ENCODE measurements around the gene HS6ST1.

Gene HS6ST1

DNA sequence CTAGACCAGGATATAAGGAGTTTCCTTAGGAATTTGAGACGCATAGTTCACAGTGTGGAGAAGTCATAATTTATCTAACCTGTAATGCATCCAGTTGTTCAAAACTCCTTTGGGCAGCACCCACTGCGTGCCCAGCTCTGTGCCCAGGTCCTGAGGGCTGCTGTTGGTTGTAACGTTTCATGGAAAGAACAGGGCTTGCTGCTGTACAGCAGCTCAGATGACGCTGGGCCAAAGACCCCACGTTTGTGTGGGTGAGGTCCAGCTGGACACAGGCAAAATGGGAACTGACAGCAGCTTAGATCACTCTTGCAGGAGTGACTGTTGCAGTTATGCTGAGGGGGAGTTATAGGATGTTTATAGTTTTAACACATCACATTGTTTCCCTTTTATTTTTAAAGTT lies 30.0 kb upstream of the HS6ST1 start:
- DNase-seq (ENCODE audit: low read depth), result no peak

DNA sequence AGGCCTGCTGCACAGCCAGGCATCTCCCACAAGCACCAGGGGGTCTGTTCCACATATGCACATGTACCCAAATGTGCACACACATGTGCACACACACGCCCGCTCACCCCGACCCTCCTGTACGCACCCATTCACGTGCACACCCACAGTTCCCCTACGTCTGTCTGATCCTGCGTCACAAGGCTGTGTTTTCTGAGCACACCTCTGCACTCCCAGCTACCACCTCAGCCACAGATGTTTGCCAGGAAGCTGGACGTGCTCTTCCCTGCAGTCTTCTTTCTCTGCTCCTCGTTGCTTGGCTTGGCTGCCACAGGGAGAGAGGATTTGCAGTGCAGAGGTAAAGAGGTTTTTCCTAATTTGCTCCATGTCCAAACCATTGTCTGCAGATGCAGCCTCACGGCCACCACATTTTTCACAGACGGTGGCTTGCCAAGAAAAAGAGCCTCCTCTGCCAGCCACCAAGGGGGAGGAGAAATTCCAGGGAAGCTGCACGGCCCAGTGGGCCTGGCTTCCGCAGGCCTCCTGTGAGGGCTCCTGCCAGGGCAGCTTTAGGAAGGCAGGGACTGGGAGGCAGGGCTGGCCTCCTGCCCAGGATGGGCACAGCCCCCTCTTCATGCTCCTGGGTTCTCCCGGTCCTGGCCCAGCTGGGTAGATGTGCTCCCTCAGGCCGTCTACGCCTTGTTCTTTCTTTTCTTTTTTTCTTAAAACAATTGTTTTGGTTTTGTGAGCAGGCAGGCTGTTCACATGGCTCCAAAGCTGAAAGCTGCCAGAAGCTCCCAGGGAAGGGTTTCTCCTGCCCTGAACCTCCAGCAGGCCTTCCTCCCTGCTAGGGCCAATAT lies 29.3 kb upstream of the HS6ST1 start:
- DNase-seq (ENCODE audit: low read depth), result no peak

DNA sequence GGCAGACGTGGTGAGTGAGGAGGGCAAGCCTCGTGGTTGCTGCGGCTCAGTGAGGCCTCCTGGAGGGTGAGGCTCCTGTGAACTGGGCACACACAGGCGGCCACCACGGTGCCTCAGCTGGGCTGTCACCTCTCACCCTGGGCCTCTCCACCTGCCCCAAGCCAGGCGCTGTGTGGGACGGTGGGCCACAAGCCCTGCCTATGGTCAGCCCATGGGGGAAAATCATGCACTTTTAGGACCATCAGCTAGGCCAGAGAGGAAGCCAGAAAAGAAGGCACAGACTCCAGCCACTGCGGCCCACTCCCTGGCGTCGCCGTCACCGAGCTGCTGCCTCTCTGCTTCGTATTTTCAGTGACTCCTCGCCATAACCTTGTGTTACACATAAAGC lies 28.5 kb upstream of the HS6ST1 start:
- no peak for DNase-seq (ENCODE audit: low read depth)

DNA sequence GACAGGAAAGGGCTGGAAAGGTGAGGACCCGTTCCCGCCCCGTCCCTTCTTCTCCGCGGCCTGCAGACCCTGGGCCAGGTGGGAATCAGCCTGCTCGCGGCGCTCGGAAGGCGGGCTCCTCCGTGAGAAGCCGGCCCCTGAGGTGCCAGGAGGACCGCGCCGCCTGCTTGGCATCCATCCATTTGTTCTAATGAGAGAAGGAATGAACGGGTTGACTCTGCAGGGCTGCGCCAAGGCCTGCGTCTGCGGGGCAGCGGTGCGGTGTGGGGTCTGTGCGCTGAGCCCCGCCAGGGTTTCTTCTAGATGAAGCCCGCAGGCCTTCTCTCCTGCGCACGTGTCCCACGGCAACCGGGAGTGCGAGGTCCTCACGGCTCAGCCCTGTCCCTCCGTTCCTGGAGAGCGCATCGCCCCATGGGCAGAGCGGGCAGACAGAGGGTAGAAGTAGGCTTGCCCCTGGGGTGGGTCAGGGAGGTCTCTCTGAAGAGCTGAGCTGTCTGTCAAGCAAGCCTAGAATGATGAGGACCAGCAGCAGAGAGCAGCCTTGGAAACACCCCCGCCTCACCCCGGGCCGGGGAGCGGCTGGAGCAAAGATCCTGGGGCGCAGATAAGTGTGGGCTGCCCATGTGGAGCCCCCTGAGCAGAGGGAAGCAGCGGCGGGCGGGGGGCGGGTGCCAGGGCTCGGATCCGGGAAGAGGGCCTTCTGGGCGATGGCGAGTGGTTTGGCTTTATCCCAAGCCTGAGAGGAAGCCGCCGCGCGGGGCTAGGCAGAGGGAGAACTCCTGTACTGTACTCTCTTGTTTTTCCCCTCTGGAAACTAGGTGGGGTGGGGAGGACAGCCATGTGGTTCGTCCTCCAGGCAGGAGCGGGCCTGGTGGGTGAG lies 27.9 kb upstream of the HS6ST1 start:
- no peak for DNase-seq (ENCODE audit: low read depth)

DNA sequence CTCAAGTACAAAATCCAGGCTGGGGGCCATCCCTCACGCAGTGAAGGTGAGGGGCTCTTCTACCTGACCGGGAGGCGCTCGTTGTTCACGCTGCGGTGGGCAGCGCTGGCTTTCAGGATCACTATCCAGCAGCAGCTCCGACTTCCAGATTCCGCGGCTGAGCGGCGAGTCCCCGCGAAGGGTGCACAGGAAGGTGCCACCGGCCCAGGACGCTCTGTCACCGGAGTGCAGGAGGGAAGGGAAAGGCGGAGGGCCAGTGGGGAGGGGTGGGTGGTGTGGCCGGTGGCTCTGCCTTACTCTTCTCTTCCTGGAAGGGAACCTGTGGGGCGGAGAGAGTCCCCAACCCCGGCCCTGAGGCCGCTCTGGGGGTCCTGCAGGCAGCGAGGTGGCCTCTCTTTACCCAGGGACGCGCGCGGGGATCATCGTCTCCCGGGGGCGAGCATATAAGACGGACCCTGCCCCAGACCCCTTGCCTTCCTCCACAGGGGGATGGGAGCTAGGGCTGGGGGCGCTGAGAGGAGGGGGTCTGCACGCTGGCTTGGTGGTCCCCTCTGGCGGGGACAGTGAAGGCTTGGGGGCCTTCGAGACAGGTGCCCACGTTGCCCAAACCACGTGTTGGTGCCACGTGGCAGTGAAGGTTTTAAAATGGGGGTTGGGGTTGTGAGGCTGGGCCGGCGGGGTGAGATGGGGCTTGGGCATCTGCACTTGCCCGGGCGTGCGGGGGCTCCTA lies 26.9 kb upstream of the HS6ST1 start:
- no peak for DNase-seq (ENCODE audit: low read depth)

DNA sequence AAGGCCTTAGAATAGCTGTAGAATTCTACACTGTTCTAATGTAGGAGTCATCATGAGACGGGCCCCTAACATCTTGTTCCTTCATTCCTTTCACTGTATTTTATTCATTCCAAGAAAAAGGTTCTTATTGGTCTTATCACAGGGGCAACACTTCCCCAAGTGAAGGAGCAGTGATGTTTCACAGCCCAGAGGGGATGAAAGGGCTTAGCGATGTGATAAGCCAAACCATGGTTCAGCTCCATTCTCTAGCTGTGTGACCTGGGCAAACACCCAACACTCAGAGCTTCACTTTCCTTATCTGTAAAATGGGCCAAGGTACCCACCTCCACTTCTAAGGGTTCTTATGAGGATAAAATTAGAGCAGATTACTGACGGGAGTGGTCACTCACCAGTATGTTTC lies 25.4 kb upstream of the HS6ST1 start:
- no peak for DNase-seq (ENCODE audit: low read depth)

DNA sequence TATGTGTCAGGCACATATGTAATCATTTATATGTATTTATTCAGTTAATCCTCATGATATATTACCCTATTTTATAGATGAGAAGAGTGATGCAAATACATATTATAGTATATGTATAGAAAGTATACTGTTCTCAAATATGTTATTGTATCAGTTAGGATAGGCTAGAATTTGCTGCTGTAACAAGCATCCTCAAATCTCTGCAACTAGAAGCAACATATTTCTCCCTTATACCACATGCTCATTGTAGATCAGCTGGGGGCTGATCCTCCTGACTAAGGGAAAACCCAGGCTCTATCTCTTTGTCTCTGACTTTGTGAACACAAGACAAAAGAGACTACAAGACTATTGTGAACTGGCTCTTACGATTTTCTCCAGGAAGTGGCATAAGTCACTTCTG lies 24.8 kb upstream of the HS6ST1 start:
- no peak for DNase-seq (ENCODE audit: low read depth)

DNA sequence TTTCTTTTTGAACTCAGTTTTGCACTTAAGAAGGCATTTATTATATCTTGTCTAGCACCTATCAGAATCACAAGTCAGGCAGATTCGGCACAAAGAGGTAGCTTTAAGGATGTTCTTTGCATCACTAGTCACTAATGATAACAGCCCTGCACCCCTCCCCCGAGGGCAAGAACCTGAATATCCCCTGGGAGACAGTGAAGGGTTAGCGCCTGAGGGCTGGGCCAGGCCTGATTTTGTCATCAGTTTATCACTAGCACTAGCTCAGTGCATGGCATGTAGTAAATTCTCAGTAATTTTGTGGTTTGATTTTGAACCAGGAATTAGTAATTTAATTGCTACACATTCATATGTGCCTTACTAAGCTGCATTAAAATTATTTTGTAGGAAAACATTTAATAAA lies 23.9 kb upstream of the HS6ST1 start:
- DNase-seq (ENCODE audit: low read depth), result no peak

DNA sequence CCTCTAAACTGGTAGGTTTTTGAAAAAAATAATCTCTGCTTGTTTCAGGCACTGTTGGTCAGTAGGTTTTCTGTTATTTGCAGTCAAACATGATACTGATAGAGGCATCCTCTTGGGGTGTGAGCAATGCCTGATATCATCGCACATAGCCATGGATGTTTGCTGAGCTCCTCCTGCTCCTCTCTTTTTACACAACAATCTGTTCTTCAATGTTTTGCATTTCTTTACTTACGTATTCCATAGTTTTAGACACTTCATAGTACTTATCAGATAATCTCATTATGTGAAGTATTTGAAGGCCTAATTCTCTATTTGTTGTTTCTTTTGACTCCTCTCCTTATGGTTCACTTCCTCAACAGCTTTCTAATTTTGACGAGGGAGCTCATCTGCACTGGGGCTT lies 23.0 kb upstream of the HS6ST1 start:
- no peak for DNase-seq (ENCODE audit: low read depth)

DNA sequence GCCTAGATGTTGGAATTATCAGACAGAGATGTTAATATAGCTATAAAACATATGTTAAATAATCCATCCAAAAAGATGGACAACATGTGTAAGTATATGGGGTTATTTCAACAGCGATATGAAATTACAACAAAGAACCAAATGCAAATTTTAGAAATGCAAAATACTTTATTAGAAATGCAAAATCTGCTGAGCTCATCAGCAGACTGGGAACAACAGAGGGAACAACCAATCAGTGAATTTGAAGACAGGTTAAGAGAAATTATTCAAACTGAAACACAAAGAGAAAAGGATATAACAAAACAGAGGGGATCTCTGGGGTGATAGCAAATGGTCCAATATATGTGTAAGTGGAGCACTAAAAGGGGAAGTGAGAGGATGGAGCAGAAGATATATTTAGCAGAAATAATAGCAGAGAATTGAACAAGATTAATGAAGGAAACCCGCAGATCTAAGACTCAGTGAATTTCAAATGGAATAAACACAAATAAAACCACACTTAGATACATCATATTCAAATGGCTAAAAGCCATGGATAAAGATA lies 13.5 kb upstream of the HS6ST1 start:
- DNase-seq (ENCODE audit: low read depth), result no peak

DNA sequence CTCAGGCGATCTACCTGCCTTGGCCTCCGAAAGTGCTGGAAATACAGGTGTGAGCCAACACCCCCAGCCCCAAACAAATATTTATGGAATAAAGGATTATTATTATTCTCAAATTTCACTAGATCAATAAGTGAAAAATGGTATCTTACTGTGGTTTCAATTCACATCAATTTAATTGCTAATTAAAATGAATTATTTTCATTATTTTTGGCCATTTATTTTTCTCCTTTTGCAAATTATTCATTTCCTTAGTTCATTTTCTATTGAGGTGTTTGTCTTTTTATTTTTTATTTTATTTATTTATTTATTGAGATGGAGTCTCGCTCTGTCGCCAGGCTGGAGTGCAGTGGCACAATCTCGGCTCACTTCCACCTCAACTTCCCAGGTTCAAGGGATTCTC lies 11.9 kb upstream of the HS6ST1 start:
- DNase-seq (ENCODE audit: low read depth), result no peak

DNA sequence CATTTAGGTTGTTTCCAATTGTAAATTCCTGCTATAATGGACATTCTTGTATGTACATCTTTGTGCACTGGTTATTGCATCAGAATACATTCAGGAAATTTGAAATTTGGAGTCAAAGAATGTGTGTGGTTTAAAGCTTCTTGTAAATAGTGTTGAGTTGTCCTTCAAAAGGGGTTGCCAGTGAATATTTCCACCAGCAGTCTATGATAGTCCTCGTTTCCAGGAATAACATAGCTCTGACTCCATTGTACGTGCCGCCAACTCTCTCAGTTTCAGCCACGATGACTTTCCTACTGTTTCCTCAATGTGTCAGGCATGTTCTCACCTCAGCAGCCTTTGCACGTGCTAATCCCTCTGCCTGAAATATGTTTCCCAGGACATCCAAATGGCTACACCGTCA lies 10.9 kb upstream of the HS6ST1 start:
- DNase-seq (ENCODE audit: low read depth), result no peak

DNA sequence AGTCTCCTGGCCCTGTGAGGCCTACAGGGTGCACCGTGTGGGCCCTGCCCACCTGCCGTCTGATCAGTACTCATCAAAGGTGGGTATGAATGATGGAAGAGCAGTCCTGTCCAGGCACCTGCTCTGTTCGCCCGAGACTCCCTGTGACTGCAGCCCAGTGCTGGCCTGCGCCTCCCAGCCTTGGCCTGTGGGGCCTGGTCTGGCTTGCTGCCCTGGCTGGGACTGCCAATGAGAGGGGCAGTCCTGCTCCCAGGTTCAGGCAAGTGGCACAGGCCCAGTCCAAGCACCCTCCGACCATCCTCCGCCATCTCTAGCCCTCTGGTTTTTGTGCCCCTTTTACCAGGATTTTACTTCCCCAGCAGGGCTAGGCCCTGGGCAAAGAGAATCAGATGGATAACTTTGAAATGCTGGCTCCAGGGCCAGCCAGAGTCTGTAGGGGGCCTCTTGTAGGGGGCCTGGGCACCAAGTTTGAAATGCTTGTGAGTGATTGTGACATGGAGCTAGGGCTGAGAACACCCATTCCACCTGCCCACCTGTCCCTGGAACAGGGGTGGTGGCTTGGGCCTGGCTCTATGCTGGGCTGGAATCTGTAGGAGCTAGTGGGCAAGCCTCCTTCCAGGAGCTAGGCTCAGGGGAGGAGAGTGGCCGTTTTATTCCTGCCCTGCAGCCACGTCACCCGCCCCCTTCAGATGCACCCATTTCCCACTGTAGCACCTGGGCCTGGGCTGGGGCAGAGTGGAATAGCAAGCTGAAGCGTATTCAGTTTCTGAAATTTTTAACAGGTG lies 8.7 kb upstream of the HS6ST1 start:
- no peak for DNase-seq (ENCODE audit: low read depth)

DNA sequence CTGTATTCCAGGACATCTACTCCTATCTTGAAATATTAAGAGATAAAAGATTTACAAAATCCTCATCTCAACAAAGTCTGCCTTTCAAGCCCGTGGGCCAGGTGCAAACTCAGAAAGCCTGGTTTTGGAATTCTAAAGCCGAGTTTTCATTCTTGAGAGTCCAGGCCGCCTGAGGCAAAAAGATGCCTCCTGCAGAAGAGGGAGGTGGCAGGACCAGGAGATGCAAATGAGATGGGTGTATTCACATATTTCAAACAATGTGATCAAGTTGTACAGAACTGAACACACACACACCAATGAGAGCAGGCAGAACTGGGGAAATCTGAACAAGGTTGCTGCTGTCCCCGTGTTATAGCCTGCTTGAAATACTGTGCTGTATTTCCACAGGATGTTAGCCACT lies 7.7 kb upstream of the HS6ST1 start:
- no peak for DNase-seq (ENCODE audit: low read depth)

DNA sequence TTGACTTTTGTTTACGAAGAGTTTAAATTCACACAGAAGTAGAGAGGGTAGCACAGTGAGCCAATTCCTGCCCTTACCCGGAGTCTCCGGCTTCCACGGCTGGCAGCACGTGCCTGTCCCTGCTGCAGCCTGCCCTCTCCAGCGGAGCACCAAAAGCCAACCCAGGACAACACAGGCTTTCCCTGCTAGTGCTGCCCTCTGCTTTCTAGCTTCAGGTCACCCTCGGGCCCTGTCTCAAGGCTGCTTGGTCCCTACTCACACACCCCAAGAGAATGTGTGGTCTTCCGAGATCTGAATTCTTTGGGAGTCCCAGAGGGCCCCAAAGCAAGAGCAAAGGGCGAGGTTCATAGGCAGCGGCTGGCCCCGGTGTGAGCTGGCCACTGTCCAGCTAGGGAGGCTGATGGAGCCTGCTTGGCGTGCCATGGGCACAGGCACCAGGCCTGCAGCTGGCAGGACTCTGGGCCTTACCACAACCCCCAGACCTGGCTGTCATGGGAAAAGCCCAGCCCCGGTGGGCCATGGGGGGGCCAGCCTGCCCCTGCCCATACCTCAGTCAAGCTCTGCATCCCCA lies 7.0 kb upstream of the HS6ST1 start:
- DNase-seq (ENCODE audit: low read depth), result no peak

DNA sequence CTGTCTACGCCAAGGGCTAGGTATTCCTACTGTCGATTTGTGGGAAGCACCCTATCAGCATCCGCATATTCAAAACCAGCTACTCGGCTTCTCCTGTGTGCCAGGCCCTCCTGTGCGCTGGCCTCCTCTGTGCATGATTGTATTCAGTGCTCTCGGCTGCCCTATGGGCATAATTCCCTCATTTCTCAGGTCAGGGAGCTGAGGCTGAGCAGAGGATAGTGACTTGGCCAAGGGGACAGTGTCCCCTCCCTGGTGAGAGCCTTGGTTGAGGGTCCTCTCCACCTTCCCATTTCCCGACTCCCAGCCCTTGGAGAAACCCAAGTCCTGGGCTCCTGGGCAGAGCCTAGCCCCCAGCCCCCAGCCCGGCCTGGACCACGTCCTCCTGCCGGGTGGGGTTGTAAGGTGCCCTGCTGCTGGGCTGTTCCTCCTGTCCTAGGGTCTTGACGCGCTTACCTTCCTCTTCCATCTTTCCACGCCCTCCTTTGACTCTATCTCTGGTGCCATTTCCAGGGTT lies 6.3 kb upstream of the HS6ST1 start:
- no peak for DNase-seq (ENCODE audit: low read depth)

DNA sequence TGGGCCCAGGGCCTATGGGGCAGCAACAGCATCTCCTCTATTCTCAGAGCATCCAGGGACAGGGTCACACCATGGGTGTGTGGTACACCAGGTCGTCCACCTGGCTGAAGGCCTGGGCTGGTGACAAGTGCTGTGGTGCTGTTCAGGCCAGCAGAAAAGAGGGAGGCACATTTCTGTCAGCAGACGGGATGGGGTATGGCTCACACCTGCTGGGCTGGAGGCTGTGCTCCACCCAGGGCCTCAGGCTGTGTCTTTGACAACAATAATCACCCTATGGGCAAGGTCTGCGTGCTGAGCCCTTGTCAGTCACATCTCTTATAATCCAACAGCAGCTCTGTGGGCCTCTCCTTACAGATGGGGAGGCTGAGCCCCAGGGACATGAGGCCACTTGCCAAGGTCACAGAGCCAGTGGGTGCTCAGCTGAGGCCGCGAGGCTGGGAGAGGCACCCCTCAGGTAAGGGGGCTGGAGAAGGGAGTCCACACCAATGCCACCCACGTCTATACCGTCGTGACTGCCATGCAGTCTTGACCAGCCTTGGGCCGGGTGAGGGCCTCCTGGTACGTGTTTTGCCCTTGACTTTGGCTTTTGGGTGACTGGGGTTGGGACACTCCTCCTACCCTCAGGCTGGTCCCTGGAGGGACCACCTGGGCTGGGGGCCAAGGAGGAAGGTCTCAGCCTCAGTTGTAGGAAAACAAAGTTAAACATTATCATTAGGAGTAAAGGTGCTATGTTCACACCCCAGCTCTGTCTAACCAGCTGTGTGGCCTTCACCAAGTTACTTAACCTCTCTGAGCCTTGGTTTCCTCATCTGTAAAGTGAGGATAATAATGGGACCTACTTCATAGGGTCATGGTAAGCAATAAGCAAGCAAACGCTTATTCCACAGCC lies 5.6 kb upstream of the HS6ST1 start:
- no peak for DNase-seq (ENCODE audit: low read depth)

DNA sequence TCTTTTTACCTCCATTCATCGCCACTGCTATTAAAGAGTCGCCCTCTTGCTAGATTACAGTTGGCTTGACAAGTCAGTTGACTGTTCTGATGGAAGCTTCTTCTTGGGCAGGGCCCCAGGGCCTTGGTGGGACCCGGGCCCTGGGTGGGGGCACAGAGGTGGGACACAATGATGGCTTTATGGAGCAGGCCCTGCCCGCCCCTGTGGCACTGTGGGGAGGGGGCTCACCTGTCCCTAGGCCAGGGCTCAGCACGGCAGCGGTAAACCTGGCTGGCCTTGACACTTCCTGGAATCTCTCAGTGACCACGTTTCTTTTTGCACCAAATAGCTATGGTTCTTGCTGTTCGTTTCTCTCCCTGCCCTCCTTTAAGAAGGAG lies 4.9 kb upstream of the HS6ST1 start:
- DNase-seq (ENCODE audit: low read depth), result no peak

DNA sequence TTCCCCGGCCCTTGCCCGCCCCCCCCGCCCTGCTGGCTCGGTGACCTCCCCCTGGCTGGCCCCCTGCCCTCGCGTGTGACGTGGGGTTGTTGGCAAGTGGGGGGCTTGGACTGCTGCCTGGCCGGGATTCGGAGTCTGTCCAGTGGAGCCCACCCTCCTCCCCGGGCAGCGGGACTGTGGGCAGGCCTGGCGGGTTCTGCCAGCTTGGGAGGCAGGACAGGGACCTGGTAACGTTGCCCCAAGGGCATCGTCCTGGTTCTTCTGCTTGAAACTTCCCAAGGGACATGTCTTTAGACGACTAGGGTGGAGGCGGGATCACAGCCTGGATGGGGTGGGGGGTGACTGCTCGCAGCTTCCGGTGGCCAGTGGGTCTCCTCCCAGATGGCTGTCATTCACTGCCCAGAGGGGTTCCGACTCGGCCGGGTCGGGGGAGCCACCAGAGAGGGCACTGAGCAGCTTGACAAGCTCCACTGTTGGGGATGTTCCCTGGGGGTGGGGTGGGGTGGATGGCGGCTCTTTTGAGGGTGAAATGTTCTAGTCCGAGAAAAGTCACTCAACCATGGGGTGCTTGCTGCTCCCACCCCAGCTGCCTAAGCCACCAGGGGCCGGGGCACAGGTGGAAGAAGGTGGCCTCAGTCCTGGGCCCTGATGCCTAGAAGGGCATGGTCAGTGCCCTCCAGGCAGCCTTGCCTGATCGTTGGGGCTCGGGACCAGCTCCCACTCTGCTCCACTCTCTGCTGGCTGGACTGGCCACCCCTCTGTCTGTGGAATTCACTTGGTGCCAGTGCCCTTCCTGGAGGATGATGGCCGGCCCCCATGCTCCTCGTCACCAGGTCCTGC lies 4.3 kb upstream of the HS6ST1 start:
- DNase-seq (ENCODE audit: low read depth), result no peak
